ENCODE measurements around the gene ZBTB17.

ZBTB17 gene

DNA sequence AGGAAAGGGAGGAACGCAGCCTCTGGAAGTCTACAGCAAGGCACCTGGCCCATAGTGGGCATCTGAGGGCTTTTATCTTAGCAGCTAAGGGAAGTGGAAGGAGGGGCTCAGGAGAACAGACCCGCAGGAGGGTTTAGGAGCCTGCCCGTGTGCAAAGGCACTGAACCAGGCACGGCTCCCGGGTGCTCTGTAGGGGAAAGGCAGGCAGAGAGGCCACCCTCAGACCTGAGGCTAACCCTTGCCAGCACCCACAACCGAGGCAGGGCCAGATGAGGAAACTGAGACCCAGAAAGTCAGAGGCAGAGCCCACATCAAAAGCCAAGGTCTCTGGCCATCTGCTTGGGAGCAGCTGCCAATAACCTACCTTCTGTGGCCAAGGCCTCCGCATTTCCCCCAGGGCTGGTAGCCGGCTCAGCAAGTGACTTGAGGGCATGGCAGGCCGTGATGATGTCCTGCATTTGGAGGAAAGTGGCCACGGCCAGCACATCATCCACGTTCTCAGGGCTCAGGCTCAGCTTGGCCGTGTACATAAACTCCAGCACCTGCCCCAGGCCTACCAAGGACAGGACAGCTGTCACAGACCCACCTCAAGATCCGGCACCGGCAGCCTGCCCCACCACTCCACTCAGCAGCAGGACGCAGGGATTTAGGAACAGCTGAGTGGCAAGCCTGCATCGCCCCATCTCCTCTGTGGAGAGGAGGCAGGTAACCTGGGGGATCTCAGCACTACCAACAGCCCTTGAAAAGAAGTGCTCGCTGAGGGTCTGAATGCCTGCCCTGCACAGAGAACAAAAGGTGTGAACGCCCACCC lies 29.1 kb downstream of the ZBTB17 start:
- no peak for DNase-seq (ENCODE audit: low spot score)

DNA sequence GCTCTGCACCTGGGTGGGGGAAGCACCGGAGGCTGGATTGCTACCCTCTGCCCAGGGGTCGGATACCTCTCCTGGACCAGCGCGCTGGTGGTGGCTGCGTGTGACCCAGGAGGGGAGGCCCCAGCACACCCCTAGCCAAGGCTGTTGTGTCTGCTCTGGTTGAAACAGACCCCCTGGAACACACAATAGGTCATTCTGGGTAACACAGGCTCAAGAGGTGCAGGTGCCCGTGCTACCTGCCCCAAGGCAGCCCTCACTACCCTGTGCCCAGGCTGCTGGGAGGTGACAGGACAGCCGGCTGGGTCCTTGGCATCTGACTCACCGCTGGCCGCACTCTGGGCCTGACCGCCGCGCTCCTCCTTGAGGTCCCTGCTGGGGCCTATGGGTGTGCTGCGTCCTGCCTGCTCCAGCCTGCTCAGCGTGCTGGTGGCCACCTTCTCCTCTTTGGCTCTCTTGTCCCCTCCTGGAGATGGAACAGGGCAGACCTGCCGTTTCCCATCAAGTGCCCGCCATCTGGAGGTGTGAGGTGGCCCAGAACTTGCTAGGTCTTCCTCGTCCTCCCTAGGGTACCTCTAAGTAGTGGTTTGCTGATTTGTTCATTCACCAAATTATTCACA lies 30.0 kb downstream of the ZBTB17 start:
- DNase-seq (ENCODE audit: low spot score) = no peak

GRCh38 chr1:15945011-15945831 lies 30.7 kb downstream of the ZBTB17 start:
- no peak for DNase-seq (ENCODE audit: low spot score)

- no peak for DNase-seq (ENCODE audit: low spot score)
Observed at GRCh38 chr1:15944308-15945010, 31.4 kb downstream of the ZBTB17 start.

DNA sequence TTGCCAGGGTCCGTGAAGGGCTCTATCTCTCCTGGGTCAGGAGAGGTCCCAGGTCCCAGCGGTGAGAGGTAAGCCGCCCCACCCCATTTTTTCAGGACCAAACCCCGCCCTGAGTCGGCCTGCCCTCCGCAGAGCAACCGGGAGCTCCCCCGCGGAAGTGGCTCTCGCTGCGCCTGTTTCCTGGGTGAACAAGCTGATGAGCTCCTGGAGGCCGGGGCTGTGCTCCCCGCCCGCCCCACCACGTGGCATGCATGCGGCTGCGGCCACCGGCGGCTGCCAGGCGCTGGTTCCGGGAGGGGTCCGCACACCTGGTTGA lies 32.0 kb downstream of the ZBTB17 start:
- no peak for DNase-seq (ENCODE audit: low spot score)

DNA sequence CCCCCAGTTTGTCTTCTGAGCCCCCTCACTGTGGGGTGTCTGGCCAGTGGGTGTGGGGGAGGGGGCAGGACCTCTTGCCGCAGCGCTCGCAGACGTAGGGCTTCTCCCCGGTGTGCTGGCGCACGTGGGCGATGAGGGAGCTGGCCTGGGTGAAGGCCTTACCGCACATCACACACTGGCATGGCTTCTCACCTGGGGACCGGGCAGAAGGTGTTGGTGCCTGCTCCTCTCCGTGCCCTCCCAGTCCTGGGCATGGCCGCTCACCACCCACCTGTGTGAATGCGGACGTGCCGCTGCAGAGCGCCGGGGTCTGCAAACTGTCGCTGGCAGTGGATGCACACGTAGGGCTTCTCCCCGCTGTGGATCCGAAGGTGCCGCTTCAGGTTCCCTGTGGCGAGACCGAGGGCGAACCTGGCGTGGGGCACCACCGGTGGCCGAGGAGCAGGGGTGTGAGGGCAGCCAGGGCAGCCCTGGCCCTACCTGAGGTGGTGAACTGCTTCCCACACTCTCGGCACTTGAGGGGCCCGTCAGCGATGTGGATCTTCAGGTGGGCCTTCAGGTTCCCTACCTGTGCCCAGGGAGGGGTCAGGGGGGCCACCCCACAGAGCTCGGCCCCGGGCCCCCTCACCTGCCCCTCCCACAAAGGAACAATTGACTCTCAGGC lies 32.4 kb downstream of the ZBTB17 start:
- no peak for DNase-seq (ENCODE audit: low spot score)

GRCh38 chr1:15942661-15943327 lies 33.1 kb downstream of the ZBTB17 start:
- no peak for DNase-seq (ENCODE audit: low spot score)

DNA sequence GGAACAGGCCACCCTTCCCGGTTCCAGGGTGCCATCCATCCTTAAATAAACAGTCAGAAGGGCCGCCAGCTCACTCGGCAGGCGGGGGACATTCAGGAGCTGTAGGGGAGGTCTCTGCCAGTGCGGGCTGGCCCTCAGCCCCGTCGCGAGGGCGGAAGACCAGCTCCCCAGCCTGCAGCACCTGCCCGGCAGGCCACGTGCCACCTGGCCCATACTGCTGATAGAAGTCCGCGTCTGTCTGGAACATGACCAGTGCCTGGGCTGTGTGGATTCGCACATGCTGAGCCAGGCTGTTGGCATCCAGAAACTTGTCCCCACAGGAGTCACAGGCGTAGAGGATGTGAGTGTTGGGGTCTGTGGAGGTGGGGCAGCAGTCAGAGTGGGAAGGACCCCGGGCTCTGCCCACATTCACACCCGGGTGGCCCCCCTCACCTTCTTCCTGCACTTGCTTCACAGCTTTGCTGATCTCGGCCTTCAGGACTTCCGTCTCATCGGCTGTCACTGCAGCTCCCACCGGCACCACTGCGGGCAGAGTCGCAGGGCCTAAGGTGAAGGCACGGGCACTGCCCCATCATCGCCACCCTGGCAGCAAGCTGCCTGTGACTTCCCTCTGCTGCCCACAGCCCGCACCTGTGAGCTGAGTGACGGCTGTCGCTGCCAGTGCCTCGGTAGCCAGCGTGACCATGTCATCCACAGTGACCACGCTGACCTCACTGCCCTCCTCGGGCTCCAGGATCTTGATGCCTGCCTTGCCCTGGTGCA lies 33.8 kb downstream of the ZBTB17 start:
- peak; percentile 40 for DNase-seq (ENCODE audit: low spot score)

GRCh38 chr1:15941044-15941840 lies 34.7 kb downstream of the ZBTB17 start:
- peak; percentile 22 for DNase-seq (ENCODE audit: low spot score)

GRCh38 chr1:15940110-15941043 lies 35.5 kb downstream of the ZBTB17 start:
- DNase-seq (ENCODE audit: low spot score) = peak; percentile 29

GRCh38 chr1:15939181-15940109 lies 36.5 kb downstream of the ZBTB17 start:
- DNase-seq (ENCODE audit: low spot score) = peak; percentile 38

- DNase-seq (ENCODE audit: low spot score) = no peak
Observed at GRCh38 chr1:15938628-15939161, 37.2 kb downstream of the ZBTB17 start.

DNA sequence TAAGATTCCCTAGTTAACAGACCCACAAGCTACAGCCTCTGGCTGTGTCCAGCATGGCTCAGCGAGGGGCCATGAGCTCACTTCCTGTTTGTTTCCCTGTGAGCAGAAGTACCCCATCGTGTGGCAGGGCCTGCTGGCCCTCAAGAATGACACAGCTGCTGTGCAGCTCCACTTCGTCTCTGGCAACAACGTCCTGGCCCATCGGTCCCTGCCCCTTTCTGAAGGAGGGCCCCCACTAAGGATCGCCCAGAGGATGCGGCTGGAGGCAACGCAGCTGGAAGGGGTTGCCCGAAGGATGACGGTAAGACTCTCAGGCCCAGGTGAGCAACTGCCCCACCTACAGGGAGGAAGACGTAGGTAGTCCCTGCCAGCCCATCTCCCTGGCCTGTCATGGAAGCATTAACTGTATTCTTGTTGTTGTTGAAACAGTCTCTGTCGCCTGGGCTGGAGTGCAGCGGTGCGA lies 38.2 kb downstream of the ZBTB17 start:
- peak; percentile 42 for DNase-seq (ENCODE audit: low spot score)

DNA sequence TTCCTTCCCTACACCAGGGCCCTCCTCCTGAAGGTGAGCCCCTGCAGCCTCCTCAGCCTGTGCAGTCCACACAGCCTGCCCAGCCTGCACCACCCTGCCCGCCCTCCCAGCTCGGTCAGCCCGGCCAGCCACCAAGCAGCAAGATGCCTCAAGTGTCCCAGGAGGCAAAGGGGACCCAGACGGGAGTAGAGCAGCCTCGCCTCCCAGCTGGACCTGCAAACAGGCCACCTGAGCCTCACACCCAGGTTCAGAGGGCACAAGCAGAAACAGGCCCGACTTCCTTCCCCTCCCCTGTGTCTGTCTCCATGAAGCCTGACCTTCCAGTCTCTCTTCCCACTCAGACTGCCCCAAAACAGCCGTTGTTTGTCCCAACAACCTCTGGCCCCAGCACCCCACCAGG lies 38.8 kb downstream of the ZBTB17 start:
- no peak for DNase-seq (ENCODE audit: low spot score)

DNA sequence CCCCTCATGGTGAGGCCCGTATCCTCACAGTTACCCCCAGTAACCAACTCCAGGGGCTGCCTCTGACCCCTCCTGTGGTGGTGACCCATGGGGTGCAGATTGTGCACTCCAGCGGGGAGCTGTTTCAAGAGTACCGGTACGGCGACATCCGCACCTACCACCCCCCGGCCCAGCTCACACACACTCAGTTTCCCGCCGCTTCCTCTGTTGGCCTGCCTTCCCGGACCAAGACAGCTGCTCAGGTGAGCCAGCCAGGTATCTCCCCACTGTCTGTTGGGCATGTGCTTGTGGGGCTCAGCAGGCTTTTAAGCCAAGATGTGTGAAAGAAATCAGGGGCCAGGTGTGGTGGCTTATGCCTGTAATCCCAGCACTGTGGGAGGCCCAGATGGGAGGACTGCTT lies 39.9 kb downstream of the ZBTB17 start:
- no peak for DNase-seq (ENCODE audit: low spot score)

DNA sequence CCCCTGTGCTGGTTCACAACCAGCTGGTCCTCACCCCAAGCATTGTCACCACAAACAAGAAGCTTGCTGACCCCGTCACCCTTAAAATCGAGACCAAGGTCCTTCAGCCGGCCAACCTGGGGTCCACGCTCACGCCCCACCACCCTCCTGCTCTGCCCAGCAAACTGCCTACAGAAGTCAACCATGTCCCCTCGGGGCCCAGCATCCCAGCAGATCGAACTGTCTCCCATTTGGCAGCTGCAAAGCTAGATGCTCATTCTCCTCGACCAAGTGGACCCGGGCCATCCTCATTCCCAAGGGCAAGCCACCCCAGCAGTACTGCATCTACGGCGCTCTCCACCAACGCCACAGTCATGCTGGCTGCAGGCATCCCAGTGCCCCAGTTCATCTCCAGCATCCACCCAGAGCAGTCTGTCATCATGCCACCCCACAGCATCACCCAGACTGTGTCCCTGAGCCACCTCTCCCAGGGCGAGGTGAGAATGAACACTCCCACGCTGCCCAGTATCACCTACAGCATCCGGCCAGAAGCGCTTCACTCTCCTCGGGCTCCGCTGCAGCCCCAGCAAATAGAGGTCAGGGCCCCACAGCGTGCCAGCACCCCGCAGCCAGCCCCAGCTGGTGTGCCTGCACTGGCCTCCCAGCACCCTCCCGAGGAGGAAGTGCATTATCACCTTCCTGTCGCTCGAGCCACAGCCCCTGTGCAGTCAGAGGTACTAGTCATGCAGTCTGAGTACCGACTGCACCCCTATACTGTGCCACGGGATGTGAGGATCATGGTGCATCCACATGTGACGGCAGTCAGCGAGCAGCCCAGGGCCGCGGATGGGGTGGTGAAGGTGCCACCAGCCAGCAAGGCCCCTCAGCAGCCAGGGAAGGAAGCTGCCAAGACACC lies 40.6 kb downstream of the ZBTB17 start:
- no peak for DNase-seq (ENCODE audit: low spot score)
